K562 (cell line): ENCODE data around the gene TAF11L2. TPM values are rescaled to one million over a fixed set of nuclear protein-coding genes. Genes with fewer than 3 reads are reported as not detected.
A peak's percentile ranks its signal among the peaks of the same experiment; 100 is the strongest.

ENCODE experiments used
- ATAC-seq: fragments of 200-7000 bp; cut with Tn5 transposase; 3 replicates; pipeline ENCODE4 v1.9.1; 2020; ENCODE audit warnings: moderate library complexity
- BruUV-seq: library from RNA; stranded (reverse); fragments of 400-500 nt; replicated peaks from 2 replicates; lab custom pipeline; 2021; lab: Mats Ljungman, UMichigan
- CTCF ChIA-PET: fragments of 300-600 bp; formaldehyde crosslinking; extraction: SDS; loops from one replicate; lab custom pipeline; 2021; ENCODE audit warnings: low intra/inter-chr PET ratio; lab: Yijun Ruan, JAX
- POLR2A ChIA-PET: fragments of 300-600, 350-650 bp; sonication (Branson Sonifier 250); formaldehyde crosslinking; extraction: SDS; loops from one replicate; lab custom pipeline; 2021; ENCODE audit warnings: antibody characterized with exemption, inconsistent platforms; lab: Yijun Ruan, JAX
- DNase-seq, 4 experiments: peaks; one replicate each; pipeline versions ENCODE4 v3.0.0 to v3.0.0-alpha.2; 2011 to 2018; ENCODE audit warnings: low spot score in 3 of 4, mixed read lengths in 3 of 4; ENCODE audit errors: extremely low read depth in 1 of 4
- FAIRE-seq: peaks from 2 replicates; lab custom pipeline; 2011; peaks lifted over from hg19 to GRCh38; lab: Jason Lieb, UNC
- H2AFZ ChIP-seq: 2 replicates; pipeline ENCODE4 v1.6.0; 2011; ENCODE audit warnings: low read depth, low read length, control low read depth, inconsistent platforms
- H3K27ac ChIP-seq: fragments of 200-600 bp; 3 replicates; pipeline ENCODE4 v1.8.0; 2011; ENCODE audit warnings: low read depth, mild to moderate bottlenecking, control low read depth, inconsistent platforms, low read length, moderate library complexity, mixed read lengths; ENCODE audit errors: extremely low read depth
- H3K27me3 ChIP-seq, 2 experiments: fragments of 300-600 bp in 1 of 2; 2 replicates in 1 of 2; 3 replicates in 1 of 2; pipeline versions ENCODE4 v1.6.0 to v1.8.0; 2011; ENCODE audit warnings: inconsistent platforms in 2 of 2, low read length in 2 of 2, mild to moderate bottlenecking in 1 of 2, mixed read lengths in 1 of 2, moderate library complexity in 1 of 2; ENCODE audit not compliant: control insufficient read depth in 2 of 2, insufficient read depth in 2 of 2
- H3K36me3 ChIP-seq: fragments of 300-600 bp; 3 replicates; pipeline ENCODE4 v1.8.0; 2011; ENCODE audit warnings: mild to moderate bottlenecking, low read length, inconsistent platforms; ENCODE audit not compliant: control insufficient read depth, insufficient read depth
- H3K4me1 ChIP-seq, 2 experiments: fragments of 200-600 bp in 1 of 2; replicated peaks in 1 of 2; 2 replicates in 1 of 2; 3 replicates in 1 of 2; pipeline versions ENCODE4 v1.5.1 to v1.8.0; 2011; ENCODE audit warnings: inconsistent platforms in 2 of 2, low read length in 2 of 2, mild to moderate bottlenecking in 1 of 2, mixed read lengths in 1 of 2, moderate library complexity in 1 of 2; ENCODE audit not compliant: control insufficient read depth in 2 of 2, insufficient read depth in 2 of 2
- H3K4me2 ChIP-seq: 2 replicates; pipeline ENCODE4 v1.6.1; 2011; ENCODE audit warnings: low read length, control low read depth, inconsistent platforms, mixed read lengths; ENCODE audit not compliant: insufficient read depth
- H3K4me3 ChIP-seq: fragments of 200-600 bp; sonication (generic), shearing (Covaris generic); 2 replicates; pipeline ENCODE4 v1.5.1; 2016; ENCODE audit warnings: control low read depth, inconsistent platforms
- H3K79me2 ChIP-seq: fragments of 200-600 bp; 3 replicates; pipeline ENCODE4 v1.8.0; 2011; ENCODE audit warnings: low read length, inconsistent platforms; ENCODE audit not compliant: control insufficient read depth, insufficient read depth
- H3K9ac ChIP-seq, 2 experiments: 2 replicates each; pipeline versions ENCODE4 v1.6.0 to v1.6.1; 2011; ENCODE audit warnings: low read depth in 2 of 2, low read length in 2 of 2, control low read depth in 1 of 2, inconsistent platforms in 1 of 2, mild to moderate bottlenecking in 1 of 2, mixed read lengths in 1 of 2; ENCODE audit not compliant: insufficient read depth in 1 of 2
- H3K9me1 ChIP-seq: one replicate; pipeline ENCODE4 v1.6.0; 2011; ENCODE audit warnings: inconsistent platforms, mild to moderate bottlenecking, low read length, moderate library complexity; ENCODE audit not compliant: control insufficient read depth, insufficient read depth
- H3K9me3 ChIP-seq: replicated peaks from 2 replicates; pipeline ENCODE4 v1.5.1; 2011; ENCODE audit warnings: low read depth, low read length, inconsistent platforms; ENCODE audit not compliant: control insufficient read depth, insufficient read depth
- H4K20me1 ChIP-seq: replicated peaks from 2 replicates; pipeline ENCODE4 v1.6.1; 2011; ENCODE audit warnings: low read length, inconsistent platforms, mixed read lengths; ENCODE audit not compliant: control insufficient read depth, insufficient read depth
- ELF1 ChIP-seq: fragments of 200-800 bp; sonication (Bioruptor generic); IDR thresholded peaks from 2 replicates; pipeline ENCODE4 v1.6.1; 2016; ENCODE audit warnings: missing genetic modification characterization, missing compliant biosample characterization
- GATA2 ChIP-seq: sonication (generic); formaldehyde crosslinking; IDR thresholded peaks from 2 replicates; pipeline ENCODE4 v1.4.0; 2020; ENCODE audit warnings: mild to moderate bottlenecking, missing genetic modification reagents
- HDAC2 ChIP-seq: fragments of 450-650 bp; IDR thresholded peaks from 2 replicates; pipeline ENCODE4 v1.6.1; 2016; ENCODE audit warnings: mild to moderate bottlenecking
- HDAC8 ChIP-seq: fragments of 450-650 bp; IDR thresholded peaks from 2 replicates; pipeline ENCODE4 v1.6.1; 2016; ENCODE audit warnings: mild to moderate bottlenecking, missing genetic modification characterization, moderate library complexity, missing compliant biosample characterization
- KAT2B ChIP-seq: IDR thresholded peaks from one replicate; pipeline ENCODE4 v1.6.1; 2012; ENCODE audit warnings: low read depth, mild to moderate bottlenecking, control low read depth, inconsistent platforms, low read length, moderate library complexity
- ZNF354B ChIP-seq: fragments of 250-450 bp; sonication (Bioruptor Pico); IDR thresholded peaks from 2 replicates; pipeline ENCODE4 v1.4.0; 2020
- ZNF507 ChIP-seq: conservative IDR thresholded peaks from 2 replicates; pipeline ENCODE4 v1.6.1; 2017; ENCODE audit warnings: missing genetic modification characterization, missing compliant biosample characterization
- ZNF589 ChIP-seq: fragments of 200-800 bp; sonication (Bioruptor generic); IDR thresholded peaks from 2 replicates; pipeline ENCODE4 v1.6.1; 2016; ENCODE audit warnings: low read depth, missing genetic modification characterization, missing compliant biosample characterization
- WGBS: fragments of 100-300 bp; shearing (Covaris generic); methylation state at CpG from one replicate; pipeline ENCODE4 v1.1.6; 2016; ENCODE audit warnings: low coverage, mixed read lengths; ENCODE audit not compliant: insufficient coverage; ENCODE audit errors: missing lambda C conversion rate; 5-methylcytosine and 5-hydroxymethylcytosine counted together
- in situ Hi-C: fragments of 300-500 bp; cut with MboI; formaldehyde crosslinking; loops from 4 replicates; pipeline ENCODE4 v1.15.0; 2018; ENCODE audit warnings: inconsistent platforms, mixed read lengths
- intact Hi-C: fragments of 100-400 bp; cut with micrococcal nuclease; formaldehyde crosslinking; loops from 2 replicates; pipeline ENCODE4 v1.14.2; 2022
- polyA plus RNA-seq, 8 experiments: library from polyadenylated mRNA; depleted of rRNA in 4 of 8; stranded (reverse) in 5 of 8; unstranded in 3 of 8; fragments of >200 nt; fragmentation: Nextera tagmentation in 2 of 8; fragmentation: Illumina TruSeq in 1 of 8; extraction: Ambion mirVana in 2 of 8; extraction: Trizol in 1 of 8; gene quantifications; 2 replicates each; pipeline versions ENCODE4 v1.2.1 to v1.2.3, GENCODE V29; 2011 to 2014; ENCODE audit warnings: inconsistent platforms in 1 of 8, missing spikeins in 1 of 8
- total RNA-seq, 7 experiments: library from RNA; depleted of rRNA in 6 of 7; stranded (reverse); fragments of >200 nt in 6 of 7; fragmentation: Illumina TruSeq in 2 of 7; extraction: Trizol in 2 of 7; gene quantifications; 2 replicates each; pipeline versions ENCODE4 v1.2.1 to v1.2.3, GENCODE V29; 2011 to 2021; ENCODE audit warnings: low replicate concordance in 1 of 7
- TF ChIP-seq, protein P1 (sequence below): fragments of 450-650 bp; IDR thresholded peaks from 2 replicates; pipeline ENCODE4 v1.7.1; 2018; ENCODE audit warnings: mild to moderate bottlenecking, low read depth; ENCODE audit not compliant: partially characterized antibody

Gene TAF11L2
- total and polyA plus RNA-seq, 9 of the 15 experiments (the other 6 are each of a cell fraction or from before 2014, with no cell fraction given): not detected

DNA sequence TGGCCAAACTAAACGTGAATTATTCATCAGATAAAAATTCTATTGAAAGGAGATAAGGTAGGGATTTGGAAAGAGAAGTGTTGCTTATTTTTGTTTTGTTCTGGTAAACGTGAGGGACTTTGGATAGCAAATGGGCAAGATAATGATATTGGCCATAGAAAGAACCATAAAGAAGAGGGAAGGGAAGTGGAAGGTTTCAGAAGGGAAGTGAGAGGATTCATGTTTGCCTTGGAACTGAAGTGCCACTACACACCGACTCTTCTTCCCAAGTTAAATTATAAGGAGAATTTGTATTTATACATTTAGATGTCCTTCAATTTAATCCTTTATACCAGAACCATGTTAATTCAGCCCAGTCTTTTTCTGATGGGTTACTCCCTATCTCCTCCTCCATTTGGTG, 42.1 kb upstream of the TAF11L2 start:
- CTCF ChIA-PET: no interaction called here
- WGBS: 0% methylated on average over 3 of the region's 3 CpGs
- H3K9me1 ChIP-seq: no peaks in the 10 kb centered on the region
- no peaks in the 10 kb centered on the region for H3K79me2 ChIP-seq
- H3K4me3 ChIP-seq: no peak overlapping the region
- BruUV-seq: no TSS peak
- H3K4me2 ChIP-seq: no peak overlapping the region
- intact Hi-C loops (no loop called here), in situ Hi-C loops (no loop called here)
- DNase-seq (no peak), FAIRE-seq (no peak), ATAC-seq (no peak)
- no peaks in the 10 kb centered on the region for H3K36me3 ChIP-seq
- TF ChIP-seq HDAC2 (no peak), HDAC8 (no peak), GATA2 (no peak), ZNF589 (no peak)
- no peaks in the 10 kb centered on the region for H4K20me1 ChIP-seq
- H3K4me1 ChIP-seq: no peaks in the 10 kb centered on the region
- no peaks in the 10 kb centered on the region; a peak in 1 of 5 replicates for H3K27me3 ChIP-seq
- no peaks in the 10 kb centered on the region for H3K9me3 ChIP-seq
- POLR2A ChIA-PET: no interaction called here
- no peak overlapping the region for H2AFZ ChIP-seq
- H3K27ac ChIP-seq: no peak overlapping the region
- no peak overlapping the region for H3K9ac ChIP-seq

DNA sequence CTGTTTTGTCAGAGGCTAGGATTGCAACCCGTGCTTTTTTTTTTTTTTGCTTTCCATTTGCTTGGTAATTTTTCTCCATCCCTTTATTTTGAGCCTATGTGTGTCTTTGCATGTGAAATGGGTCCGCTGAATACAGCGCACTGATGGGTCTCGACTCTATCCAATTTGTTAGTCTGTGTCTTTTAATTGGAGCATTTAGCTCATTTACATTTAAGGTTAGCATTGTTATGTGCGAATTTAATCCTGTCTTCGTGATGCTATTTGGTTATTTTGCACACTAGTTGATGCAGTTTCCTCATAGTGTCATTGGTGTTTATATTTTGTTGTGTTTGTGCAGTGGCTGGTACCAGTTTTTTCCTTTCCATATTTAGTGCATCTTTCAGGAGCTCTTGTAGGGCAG, 36.2 kb upstream of the TAF11L2 start:
- DNase-seq: no peak
- no peaks in the 10 kb centered on the region for H3K36me3 ChIP-seq
- no peaks in the 10 kb centered on the region for H4K20me1 ChIP-seq
- H3K4me1 ChIP-seq: no peaks in the 10 kb centered on the region
- intact Hi-C loops (no loop called here), in situ Hi-C loops (no loop called here)
- H2AFZ ChIP-seq: no peak overlapping the region
- H3K79me2 ChIP-seq: no peaks in the 10 kb centered on the region
- H3K4me3 ChIP-seq: no peak overlapping the region
- H3K27me3 ChIP-seq: no peaks in the 10 kb centered on the region; a peak in 1 of 5 replicates
- POLR2A ChIA-PET: interaction anchor here (1.4 kb wide), 1 partner anchor 14 kb away, joined by 4 read pairs; no protein-coding TSS in a partner anchor
- no peak for FAIRE-seq
- no peak overlapping the region for H3K27ac ChIP-seq
- ATAC-seq: no peak
- WGBS: 10% methylated on average over 5 of the region's 6 CpGs
- TF ChIP-seq KAT2B (no peak), ZNF354B (CRISPR knock-in tag) (0 out of 2 replicates have a peak, but pooled peaks have one; percentile 32), ZNF507 (peak; percentile 91), ELF1 (no peak)
- TF ChIP-seq, protein P1, sequence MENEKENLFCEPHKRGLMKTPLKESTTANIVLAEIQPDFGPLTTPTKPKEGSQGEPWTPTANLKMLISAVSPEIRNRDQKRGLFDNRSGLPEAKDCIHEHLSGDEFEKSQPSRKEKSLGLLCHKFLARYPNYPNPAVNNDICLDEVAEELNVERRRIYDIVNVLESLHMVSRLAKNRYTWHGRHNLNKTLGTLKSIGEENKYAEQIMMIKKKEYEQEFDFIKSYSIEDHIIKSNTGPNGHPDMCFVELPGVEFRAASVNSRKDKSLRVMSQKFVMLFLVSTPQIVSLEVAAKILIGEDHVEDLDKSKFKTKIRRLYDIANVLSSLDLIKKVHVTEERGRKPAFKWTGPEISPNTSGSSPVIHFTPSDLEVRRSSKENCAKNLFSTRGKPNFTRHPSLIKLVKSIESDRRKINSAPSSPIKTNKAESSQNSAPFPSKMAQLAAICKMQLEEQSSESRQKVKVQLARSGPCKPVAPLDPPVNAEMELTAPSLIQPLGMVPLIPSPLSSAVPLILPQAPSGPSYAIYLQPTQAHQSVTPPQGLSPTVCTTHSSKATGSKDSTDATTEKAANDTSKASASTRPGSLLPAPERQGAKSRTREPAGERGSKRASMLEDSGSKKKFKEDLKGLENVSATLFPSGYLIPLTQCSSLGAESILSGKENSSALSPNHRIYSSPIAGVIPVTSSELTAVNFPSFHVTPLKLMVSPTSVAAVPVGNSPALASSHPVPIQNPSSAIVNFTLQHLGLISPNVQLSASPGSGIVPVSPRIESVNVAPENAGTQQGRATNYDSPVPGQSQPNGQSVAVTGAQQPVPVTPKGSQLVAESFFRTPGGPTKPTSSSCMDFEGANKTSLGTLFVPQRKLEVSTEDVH: no peak
- CTCF ChIA-PET: no interaction called here
- H3K9ac ChIP-seq: no peak overlapping the region
- H3K4me2 ChIP-seq: no peak overlapping the region
- H3K9me3 ChIP-seq: no peaks in the 10 kb centered on the region
- H3K9me1 ChIP-seq: no peaks in the 10 kb centered on the region
- BruUV-seq: no TSS peak
